ENCODE results near the gene AGFG2.

The AGFG2 gene

GRCh38 chr7:100572281-100572948 is 33.4 kb downstream of the AGFG2 start:
- DNase-seq (ENCODE audit: low read depth in 2 of 2) = no peak

GRCh38 chr7:100572949-100573675 is 34.1 kb downstream of the AGFG2 start:
- no peak for DNase-seq (ENCODE audit: low read depth in 2 of 2)

GRCh38 chr7:100573691-100574361 is 34.8 kb downstream of the AGFG2 start, which contains the start of gene SAP25:
Gene SAP25, minus strand, starts transcription at chr7:100573900. Its CDS starts 158 bp downstream, at chr7:100573742.
- no peak for DNase-seq (ENCODE audit: low read depth in 2 of 2)

DNA sequence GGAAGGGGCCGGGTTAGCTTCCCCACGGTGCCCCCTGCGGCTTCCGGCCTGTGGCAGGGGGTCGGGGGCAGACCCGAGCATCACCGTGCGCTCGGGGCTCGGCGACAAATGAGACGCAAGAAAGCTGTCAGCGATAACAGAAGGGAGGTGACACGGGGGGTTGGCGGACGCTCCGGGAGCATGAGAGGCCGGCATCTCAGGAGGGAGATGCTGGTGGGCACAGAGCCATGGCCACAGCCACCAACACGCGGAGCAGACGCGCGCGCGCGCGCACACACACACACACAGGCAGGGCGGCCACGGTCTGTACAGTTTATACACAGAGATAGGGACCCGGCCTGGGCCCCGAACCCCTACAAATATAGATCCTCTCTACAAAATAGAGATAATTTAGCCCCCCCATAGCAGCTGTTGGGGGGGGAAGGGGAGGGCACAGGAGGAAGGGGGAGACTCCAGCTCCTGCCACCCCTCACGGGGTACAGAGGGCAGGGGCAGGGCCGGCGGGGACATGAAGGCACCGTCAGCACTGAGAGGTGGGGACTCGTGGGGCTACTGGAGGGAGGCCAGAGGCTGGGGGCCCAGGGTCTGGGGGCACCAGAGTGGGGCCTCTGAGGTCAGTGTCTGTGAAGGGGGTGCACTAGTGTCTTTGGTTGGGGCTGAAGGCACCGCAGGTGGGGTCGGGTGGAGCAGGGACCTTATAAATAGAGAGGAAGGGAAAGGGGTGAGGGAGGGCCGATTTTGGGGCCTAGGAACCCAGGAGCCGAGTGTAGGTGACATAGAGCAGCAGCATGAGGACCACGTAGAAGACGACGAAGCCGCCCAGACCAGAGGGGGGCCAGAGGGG is 35.6 kb downstream of the AGFG2 start:
- DNase-seq (ENCODE audit: low read depth in 2 of 2) = no peak

DNA sequence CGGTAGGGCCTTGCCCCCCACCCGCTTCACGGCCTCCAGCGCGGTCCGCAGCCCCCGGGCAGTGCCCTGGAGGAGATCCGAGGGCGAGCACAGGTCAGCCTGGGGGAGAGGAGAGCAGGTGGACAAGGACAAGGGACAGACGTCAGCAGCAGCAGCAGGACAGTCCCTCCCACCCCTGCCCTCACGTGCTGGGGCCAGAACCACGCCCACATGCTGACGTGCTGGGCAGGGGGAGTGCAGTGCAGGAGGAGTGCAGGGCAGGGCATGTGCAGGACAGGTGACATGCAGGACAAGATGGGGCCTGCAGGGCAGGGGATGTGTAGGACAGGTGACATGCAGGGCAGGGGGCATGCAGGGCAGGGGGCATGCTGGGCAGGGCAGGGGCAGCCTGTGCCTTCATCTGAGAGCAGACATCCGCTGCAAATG is 36.2 kb downstream of the AGFG2 start:
- no peak for DNase-seq (ENCODE audit: low read depth in 2 of 2)

DNA sequence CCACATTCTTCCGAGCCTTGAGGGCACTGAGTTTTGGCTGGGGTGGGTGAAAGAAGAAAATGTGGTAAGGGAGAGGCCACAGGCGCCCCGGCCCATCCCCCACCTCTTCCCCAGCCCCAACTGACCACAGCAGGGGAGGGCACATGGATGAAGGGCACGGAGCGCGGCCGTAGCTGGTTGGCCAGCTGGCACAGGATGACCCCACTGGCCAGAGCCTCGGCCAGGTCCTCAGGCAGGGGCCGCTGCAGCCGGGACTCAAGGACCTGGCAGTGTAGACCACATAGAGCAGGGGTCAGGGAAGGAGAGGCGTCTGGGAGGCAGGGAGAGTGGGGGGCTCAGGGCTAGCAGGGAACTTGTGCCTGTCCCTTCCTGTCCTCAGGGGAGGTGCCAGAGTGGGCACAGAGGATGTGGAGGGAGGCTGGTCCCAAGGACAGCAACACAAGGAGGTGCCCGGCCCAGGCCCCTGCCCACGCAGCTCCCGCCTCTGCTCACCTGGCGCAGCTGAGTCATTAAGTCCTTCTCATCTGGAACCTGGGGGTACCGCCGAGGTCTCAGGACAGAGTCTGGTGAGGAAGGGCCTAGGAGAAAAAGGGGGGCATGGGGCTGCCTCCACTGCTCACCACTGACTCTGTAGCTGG is 36.9 kb downstream of the AGFG2 start:
- DNase-seq (ENCODE audit: low read depth in 2 of 2) = no peak

GRCh38 chr7:100576384-100576993 is 37.5 kb downstream of the AGFG2 start:
- no peak for DNase-seq (ENCODE audit: low read depth in 2 of 2)

GRCh38 chr7:100577103-100577502 is 38.1 kb downstream of the AGFG2 start:
- no peak for DNase-seq (ENCODE audit: low read depth in 2 of 2)

GRCh38 chr7:100577507-100577906 is 38.5 kb downstream of the AGFG2 start:
- no peak for DNase-seq (ENCODE audit: low read depth in 2 of 2)

GRCh38 chr7:100578246-100579183 is 39.5 kb downstream of the AGFG2 start:
- no peak for DNase-seq (ENCODE audit: low read depth in 2 of 2)

DNA sequence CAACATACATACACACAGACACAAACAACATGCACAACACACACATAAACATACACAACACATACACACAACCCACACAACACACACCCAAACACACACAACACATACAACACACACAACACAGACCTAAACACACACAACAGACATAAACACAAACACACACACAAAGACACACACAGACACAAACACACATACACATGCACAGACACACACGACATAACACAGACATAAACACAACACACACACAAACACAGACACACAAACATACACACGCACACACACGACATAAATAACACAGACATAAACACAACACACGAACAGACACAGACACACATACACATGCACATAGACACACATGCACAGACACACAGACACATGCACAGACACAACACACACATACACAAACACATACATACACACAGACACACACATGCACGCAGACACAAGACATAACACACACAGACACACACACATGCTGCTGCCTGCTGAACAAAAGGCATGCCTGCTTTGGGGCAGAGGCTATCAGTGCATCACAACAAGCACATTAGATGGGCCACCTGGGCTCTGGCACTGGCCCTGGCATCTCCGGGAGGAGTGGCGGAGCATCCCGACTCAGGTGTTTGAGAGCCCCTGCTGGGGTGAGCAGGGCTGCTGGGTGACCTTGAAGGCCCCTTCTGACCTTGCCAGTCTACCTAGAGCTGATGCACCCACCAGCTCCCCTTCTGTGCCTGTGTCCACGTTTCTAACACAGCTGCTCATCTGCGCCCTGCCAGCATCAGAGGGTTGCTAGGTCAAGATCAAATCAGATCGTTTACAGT is 41.7 kb downstream of the AGFG2 start:
- no peak for DNase-seq (ENCODE audit: low read depth in 2 of 2)

GRCh38 chr7:100582041-100582579 is 43.1 kb downstream of the AGFG2 start:
- DNase-seq (ENCODE audit: low read depth in 2 of 2) = no peak

DNA sequence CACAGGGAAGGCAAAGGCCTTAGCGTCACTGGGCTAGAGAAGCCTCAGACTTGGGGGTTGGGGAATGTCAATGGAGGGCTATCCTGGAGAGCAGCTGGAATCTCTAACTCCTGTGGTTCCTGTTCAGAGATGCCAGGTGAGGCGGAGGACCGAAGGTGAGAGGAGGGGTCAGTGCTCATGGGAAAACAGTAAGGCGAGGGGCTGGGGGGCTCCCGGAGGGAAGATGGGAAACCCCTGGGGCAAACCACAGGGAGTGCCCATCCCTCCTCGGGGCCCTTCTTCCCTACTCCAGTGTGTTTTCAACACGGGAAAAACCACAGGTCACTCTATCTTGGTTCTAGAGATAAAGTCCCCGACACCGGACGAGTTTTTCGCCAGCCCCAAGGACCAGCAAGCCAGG is 43.6 kb downstream of the AGFG2 start:
- DNase-seq (ENCODE audit: low read depth in 2 of 2) = no peak

DNA sequence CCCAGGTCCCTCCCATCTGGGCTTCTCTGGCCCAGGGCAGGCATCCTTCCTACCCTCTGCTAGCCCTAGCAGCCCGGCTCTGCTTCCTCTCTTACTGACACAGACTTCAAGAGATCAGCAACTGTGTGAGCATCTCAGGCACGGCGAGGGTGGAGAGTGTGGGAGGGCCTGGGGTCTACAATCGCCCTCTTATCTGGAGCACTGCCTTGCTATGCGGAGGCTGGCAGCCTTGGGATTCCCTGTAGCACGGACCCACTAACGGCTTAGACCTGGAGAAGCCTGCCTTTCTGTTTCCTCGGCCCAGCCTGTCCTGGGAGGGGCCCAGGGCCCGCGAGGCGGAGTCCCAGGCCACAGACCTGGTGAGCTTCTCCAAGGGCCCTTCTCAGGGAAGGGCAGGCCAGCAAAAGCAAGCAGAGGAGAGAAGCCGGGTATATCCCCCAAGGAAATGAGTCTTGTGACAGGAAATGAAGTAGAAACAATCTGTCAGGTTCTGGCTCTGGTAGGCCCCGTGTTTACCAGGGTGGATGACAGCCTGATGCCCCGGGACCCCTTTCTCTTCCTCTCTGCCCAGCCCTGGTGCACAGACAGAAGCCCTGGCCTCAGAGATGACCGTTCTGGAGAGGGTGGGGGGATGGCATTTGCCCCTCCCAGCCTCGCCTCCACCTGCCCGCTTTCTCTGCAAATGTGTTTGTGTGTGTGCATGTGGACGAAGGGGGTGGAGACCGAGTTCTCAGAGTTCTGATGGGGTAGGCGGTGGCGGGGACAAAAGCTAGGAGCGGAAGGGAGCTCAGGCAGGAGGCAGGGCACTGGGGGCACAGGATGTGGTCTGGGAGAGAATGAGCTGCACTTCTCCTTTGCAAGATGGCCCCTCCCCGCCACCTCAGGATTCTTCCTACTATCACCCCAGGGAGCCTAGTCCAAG is 44.4 kb downstream of the AGFG2 start:
- DNase-seq (ENCODE audit: low read depth in 2 of 2) = no peak

DNA sequence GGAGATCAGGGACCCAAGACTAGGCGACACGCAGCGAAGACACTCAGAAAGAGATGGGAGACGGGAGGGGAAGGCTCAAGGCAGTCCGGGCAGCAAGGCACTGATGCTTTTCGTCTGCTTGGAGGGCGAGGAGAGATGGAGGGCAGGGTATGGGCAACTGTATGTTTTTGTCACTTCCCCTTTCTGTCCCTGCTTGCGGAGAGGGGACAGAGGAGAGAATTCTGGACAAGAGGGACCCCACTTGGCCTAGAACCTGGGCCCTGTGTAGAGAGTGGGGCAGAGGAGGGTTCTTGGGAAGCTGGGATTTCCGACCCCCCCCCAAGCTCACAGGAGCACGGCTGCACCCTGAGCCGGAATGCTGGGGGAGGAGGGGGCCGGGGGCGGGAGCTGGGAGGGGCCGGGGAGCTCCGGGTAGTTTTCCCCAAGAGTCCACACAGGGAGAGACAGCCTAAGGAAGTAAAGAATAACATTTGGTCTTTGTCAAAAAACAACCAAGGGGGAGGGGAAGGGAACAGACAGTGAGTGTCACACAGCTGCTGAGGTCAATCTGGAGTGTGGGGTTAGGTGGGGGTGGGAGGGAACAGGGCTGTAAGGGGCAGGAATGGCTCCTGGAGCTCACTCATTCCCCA is 45.2 kb downstream of the AGFG2 start:
- no peak for DNase-seq (ENCODE audit: low read depth in 2 of 2)

DNA sequence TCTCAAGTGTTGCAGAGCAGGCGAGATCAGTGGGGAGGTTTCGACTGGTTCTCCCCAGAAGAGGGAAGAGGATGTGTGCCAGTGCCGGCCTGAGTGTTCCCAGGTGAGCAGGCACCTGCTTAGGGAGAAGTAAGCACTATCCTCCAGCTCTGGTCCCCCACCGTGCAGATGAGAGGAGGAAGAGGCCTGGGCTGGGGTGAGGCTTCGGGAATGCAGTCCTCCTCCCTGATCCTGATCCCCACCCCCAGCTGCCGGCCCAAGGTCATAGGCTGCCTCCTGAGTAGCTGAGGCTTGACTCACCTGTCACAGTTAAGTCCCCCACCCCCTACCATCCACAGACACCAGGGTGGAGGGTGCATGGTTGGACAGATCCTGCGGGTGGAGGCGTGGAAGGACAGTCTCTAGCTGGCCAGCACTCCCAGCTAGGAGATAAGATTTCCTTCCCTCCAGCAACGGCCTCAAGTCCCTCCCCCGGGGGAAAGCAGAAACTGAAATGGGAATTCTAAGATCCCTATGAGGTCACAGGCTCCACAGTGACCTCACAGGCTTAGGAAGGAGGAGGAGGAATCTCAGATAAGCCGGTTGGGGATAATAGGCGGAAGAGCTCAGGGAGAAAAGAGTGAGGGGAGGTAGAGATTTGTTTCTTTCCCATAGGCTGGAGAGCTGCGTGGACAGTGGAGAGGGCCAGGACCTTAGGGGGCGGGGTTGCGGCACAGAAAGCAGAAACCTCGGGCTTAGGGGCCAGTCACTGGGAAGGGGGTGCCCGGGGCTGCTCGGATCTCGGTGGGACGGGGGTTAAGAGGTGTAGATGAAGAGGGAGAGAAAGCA is 45.9 kb downstream of the AGFG2 start:
- DNase-seq (ENCODE audit: low read depth in 2 of 2) = no peak
